GM19397 (cell line): ENCODE measurements around the gene GAS7.
"Not testable (repeated sequence)": the region's sequence is repeated elsewhere in the genome, so short reads cannot be mapped to it uniquely, and the experiment has no call there.

Experiments used
- ATAC-seq: cut with Tn5 transposase; IDR thresholded peaks from one replicate; pipeline ENCODE4 v1.9.1; 2021; ENCODE audit warnings: mild to moderate bottlenecking, moderate library complexity; ENCODE audit not compliant: unreplicated experiment

GAS7 gene

GRCh38 chr17:10114931-10115535 lies 83.4 kb downstream of the GAS7 start:
- ATAC-seq, result no peak

DNA sequence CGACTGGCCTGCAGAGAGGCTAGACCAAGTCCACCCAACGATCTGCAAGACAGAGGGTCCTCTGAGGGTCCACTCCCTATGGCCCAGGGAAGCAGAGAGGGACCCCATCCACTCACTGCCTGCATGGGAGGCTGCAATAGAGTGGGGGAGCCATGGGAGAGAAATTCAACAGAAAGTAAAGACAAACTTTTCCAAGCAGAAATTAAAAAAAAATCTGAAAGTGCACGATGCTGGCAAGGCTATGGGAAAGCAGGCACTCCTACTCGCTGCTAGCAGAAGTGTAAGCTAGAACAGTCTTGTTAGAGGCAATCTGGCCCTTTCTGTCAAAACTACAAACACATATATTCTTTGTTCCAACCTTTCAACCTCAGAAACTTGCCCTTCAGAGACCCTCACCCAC lies 85.4 kb downstream of the GAS7 start:
- no peak for ATAC-seq

- ATAC-seq, result no peak
These were observed 86.4 kb downstream of the GAS7 start for GRCh38 chr17:10111907-10112452.

GRCh38 chr17:10109146-10109545 lies 89.3 kb downstream of the GAS7 start:
- no peak for ATAC-seq

- no peak for ATAC-seq
These were observed 90.9 kb downstream of the GAS7 start for GRCh38 chr17:10107316-10108165.

DNA sequence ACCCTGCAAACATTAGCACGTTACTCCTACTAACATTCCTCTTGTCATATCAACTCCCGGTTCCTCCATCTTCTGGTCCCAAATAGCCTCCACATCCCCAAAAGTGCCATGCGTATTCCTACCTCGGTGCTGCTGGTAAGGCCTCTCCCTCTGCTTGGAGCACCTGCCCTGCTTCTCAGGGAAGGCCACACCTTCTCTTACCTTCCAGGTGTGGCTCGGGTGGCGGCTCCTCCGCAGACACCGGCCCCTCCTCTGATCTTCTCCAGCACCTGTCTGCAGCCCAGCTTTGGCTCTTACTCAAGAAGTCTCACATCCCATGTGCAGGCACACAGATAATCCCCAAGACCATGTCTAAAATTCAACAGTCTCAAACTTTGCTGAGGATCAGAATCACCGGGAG lies 92.3 kb downstream of the GAS7 start:
- ATAC-seq, result no peak

GRCh38 chr17:10105513-10106001 lies 92.8 kb downstream of the GAS7 start:
- ATAC-seq, result no peak

GRCh38 chr17:10103712-10104111 lies 94.7 kb downstream of the GAS7 start:
- ATAC-seq, result no peak

DNA sequence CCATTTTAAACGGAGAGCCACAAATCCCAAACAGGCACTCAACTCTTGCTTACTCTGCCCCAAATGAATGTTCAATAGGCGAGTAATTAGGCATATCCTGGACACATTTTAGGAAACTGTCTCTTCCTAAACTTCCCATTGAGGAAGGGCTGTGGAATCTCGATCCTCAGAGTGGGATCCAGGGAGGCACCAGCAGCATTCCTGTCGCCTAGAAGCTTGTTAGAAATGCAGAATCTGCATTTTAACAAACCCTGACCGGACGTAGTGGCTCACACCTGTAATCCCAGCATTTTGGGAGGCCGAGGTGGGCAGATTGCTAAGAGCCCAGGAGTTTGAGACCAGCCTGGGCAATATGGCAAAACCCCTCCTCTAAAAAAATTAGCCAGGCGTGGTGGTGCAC lies 95.6 kb downstream of the GAS7 start:
- ATAC-seq, result no peak

DNA sequence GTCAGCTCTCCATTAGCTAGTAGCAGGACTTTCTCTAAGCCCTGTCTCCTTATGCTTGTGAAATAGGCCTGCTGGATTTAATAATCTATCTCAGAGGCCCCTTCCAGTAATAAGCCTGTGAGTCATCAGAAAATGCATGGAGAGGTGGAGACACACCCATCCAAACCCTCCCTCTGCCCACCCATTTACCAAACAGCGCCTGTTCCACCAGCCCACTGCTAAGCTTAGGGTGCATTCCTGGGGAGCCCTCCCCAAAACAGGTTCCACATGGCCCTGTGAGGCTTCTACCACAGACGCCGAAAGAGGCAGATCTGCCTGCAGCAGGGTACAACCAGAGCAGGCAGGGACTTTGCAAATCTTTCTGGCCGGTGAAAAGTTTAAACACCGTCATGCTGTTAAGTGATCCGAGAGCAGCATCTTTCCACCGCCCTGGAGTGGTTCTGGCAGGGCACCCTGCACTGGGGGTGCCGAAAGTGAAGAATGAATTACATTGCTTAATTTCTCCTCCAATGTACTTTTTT lies 99.3 kb downstream of the GAS7 start:
- no peak for ATAC-seq

DNA sequence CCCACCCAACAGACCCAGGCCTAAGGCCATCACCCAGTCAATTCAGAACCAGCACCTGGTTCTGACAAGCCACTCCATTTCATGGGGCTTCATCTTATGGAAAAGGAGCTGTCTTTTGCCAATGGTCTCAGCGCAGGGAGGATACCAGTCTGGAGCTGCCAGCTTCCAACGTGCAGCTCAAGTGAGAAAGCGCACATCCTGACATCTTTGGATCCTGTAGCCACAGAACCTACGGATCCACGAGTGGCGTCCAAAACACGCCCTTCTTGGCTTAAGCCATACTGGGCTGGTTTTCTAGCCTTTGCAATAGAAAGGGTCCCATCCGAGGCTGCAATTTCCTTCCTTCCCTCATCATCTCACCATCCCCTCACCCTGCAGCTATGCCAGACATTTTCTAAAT lies 101.8 kb downstream of the GAS7 start:
- no peak for ATAC-seq

- not testable (repeated sequence) for ATAC-seq
These were observed 103.1 kb downstream of the GAS7 start for GRCh38 chr17:10095295-10095694.

DNA sequence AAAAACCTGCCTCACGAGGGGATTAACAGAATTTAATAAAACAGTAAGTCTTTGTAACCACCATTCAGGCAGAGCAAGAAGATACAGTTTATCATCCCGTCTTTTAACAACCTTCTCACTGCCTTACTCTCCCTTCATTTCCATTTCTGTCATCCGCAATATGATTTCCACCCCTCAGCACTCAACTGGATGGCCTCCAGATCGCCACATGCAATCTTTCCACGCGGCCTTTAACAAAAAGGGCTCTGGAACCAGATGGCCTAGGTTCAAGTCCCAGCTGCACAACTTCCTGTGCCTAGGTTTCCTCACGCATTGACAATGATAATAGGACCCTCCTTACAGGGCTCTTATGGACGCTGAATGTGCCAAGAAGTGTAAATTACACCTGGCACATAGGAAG lies 103.6 kb downstream of the GAS7 start:
- ATAC-seq, result no peak

- no peak for ATAC-seq
These were observed 105.8 kb downstream of the GAS7 start for GRCh38 chr17:10092595-10092994.

GRCh38 chr17:10091046-10091445 lies 107.4 kb downstream of the GAS7 start:
- no peak for ATAC-seq

DNA sequence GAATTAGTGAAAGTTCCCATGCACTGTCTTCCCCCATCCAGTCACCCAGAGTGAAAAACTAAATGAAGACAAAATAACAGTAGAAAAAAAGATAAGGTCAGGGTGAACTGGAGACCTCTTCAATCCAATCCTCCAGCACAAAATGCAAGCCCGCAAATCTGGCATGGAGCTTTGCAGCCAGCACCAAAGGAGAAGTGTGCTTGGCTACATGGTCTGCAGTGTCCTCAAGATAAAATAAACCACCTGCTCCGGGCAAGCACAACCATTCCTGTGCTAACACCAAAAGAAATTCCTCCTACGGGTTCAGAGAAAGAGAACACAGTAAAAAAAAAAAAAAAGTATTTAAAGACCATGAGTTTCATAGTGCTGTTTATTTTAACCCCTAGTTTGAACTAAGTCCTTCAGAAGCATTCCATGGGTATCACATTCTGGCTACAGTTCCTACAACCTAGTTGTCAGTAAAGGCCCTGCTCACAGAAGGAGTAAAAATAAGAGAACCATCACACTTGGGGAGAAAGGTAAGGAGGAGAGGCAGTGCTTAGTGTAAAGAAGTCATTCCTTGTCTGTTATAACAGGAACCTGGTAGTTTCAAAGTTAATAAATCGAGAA lies 109.1 kb downstream of the GAS7 start:
- ATAC-seq, result no peak

DNA sequence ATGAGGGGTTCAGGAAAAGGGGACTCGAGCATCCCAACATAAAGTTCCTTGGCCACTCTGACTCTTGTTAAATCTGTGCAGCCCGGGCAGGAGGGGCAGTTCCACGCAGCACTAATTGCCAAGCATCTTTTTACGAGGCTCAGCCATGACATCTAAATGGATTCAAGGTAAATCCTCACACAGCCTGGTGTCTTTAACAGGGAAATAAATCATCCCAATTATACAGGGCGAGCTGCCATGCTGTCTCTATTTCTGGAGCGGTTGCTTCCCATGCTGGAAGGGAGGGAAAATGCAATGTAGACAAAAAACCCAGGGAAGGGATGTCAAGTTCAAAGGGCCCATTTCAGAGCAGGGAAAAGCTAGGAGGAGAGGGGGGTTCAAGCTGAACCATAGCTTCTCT lies 110.0 kb downstream of the GAS7 start:
- ATAC-seq, result no peak

DNA sequence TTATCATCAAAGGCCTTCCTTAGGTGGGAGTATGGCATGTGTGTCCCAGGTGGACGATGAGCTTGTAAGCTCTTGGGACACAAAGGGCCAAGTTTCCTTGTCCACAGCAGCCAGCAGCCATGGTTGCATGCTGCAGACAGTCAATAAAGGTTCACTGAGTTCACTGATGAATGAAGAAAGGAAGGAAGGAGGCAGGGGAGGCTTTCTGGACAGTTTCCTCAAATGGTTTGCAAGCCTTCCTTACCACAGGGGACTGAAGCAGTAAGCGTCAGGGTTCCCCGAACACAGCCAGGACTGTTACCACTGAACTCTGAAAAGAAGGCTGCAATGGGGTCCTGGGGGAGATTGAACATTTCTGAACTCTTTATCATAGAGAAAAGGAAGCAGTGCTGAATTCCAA lies 111.1 kb downstream of the GAS7 start:
- ATAC-seq, result no peak

DNA sequence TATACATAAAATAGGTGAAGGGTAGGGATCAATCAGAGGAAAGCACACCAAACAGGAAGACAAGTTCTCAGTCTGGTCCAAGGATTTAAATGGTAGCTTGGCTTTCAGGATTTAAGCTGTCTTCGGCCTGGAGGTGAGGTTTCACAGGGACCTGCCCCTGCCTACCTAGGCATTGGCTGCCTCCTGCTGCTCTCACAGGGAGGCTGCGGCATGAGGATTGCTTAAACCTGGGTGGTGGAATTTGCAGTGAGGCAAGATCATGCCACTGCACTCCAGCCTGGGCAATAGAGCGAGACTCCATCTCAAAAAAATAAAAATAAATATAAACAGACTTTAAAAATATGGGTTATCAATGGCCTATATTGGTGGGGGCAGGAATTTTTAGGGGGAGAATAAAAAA lies 114.5 kb downstream of the GAS7 start:
- ATAC-seq, result no peak

- no peak for ATAC-seq
These were observed 115.6 kb downstream of the GAS7 start for GRCh38 chr17:10082795-10083194.

DNA sequence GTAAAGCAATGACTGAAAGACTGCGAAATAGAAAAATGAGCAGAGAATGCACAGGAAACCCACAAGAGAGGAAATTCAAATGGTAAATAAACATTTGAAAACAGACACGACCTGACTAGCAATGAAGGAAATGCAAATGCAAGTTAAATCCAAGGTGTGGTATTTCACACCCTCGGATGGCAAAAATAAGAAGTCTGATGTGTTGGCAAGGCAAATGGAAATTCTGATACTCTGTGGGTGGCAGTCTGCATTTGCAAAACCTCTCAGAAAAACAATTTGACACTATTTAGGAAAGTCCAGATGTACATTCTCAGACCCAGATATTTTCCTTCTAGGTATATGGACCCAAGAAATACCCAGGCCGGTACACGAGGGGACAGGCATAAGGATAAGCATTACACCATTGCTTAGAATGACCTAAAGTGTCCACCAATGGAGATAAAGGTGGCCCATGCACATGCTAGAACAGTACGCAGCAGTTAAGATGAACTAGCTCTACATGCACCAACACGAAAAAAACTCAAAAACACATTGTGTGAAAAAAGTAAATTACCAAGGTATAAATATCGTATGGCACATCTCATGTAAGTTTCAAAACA lies 116.7 kb downstream of the GAS7 start:
- no peak for ATAC-seq
